GM18868 (cell line): Measurements from ENCODE around the gene RAB7A.
"Not testable (repeated sequence)": the region's sequence is repeated elsewhere in the genome, so short reads cannot be mapped to it uniquely, and the experiment has no call there.

ENCODE experiments used
- ATAC-seq: cut with Tn5 transposase; IDR thresholded peaks from one replicate; pipeline ENCODE4 v1.9.1; 2021; ENCODE audit warnings: mild to moderate bottlenecking, moderate library complexity; ENCODE audit not compliant: unreplicated experiment

RAB7A gene

GRCh38 chr3:128815318-128816064, 89.5 kb downstream of the RAB7A start:
- ATAC-seq: no peak

GRCh38 chr3:128818186-128818787, 92.3 kb downstream of the RAB7A start:
- no peak for ATAC-seq

DNA sequence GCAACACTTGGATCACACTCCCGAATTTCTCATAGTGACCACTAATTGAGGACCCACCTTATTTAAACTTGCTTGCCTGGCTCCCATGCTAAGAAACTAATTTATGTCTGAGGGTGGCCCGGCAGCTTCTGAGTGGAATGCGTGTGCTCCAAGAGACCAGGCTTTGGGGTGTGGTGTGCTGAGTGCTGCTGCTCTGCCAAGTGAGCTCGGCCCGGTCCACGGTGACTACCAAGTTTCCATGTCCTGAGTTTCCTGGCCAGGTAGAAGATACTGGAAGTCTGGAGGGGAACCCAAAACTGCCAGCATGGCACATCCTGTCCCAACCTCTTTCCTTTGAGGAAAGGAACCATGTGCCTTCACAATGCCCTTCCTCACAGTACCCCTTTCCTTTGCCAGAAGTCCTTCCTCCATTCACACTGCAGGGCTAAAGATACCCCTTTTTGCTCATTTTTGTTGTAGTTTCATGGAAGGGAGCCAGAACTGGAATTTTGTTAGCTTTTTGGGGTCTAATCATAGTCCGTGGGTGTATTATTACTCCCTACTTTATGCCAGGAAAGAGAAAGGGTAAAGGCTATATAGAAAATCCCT, 94.4 kb downstream of the RAB7A start:
- ATAC-seq: no peak

- no peak for ATAC-seq
These were observed 97.0 kb downstream of the RAB7A start for GRCh38 chr3:128823008-128823407.

DNA sequence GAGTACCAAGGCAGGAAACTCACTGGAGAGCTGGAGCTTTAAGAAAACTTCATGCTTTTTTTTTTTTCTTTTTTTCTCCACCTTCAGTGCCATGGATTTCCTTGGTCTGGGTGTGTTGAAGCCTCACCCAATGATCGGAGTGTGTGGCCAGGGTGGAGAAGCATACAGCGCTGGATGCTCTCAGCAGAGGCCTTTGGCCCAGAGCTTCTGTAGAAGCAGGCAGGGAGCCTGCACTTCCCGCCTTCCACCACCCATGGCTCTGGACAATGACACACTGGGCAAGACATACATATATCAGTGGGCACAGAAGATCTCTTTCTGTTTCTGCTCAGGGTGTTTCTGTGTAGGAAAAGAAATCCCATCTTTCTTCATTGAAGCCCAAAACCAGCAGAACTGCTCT, 97.6 kb downstream of the RAB7A start:
- no peak for ATAC-seq

GRCh38 chr3:128824132-128824850, 98.3 kb downstream of the RAB7A start:
- no peak for ATAC-seq

DNA sequence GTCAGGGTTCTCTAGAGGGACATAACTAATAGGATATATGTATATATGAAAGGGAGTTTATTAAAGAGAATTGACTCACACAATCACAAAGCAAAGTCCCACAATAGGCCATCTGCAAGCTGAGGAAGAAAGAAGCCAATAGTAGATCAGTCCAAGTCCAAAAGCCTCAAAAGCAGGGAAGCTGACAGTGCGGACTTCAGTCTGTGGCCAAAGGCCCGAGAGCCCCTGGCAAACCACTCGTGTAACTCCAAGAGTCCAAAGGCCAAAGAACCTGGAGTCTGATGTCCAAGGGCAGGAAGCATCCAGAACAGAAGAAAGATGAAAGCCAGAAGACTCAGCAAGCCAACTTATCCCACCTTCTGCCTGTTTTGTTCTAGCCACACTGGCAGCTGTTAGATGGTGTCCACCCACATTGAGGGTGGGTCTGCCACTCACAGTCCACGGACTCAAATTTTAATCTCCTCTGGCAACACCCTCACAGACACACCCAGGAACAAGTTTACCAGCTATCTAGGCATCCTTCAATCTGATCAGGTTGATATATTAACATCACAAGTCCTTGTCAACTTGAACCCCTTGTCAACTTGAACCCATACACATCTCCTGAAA, 99.2 kb downstream of the RAB7A start:
- ATAC-seq: no peak

DNA sequence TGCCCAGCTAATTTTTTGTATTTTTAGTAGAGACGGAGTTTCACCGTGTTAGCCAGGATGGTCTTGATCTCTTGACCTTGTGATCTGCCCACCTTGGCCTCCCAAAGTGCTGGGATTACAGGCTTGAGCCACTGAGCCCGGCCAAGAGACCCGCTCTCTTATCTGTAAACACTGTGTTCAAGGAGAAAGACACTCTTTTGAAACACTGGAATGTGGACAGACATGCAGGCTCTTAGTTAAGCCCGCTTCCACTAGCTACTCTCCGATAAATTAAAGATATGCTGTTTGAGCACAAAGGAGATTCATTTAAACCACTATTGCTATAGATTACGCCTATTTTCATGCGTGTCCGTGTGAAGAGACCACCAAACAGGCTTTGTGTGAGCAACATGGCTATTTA, 103.1 kb downstream of the RAB7A start:
- not testable (repeated sequence) for ATAC-seq

- ATAC-seq: not testable (repeated sequence)
These were observed 104.1 kb downstream of the RAB7A start for GRCh38 chr3:128829925-128830625.

DNA sequence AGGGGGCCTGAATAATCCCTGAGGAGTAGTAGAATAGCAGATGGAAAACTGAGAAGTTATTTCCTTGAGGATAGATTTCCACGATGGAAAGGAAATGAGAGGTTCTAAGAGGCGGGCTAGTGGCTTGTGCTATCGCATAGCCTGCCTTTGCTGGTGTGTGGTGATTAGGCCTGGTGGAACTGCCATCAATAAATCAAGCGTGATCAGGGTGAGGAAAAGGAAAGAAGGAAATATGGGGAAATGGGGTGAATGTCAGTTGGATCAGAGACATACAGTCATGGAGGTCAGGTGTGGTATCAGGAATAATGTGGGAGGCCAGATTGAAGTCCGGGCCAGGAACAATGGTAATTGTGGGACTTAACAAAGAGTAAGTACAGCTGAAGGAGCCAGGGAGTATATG, 104.8 kb downstream of the RAB7A start:
- ATAC-seq: not testable (repeated sequence)

DNA sequence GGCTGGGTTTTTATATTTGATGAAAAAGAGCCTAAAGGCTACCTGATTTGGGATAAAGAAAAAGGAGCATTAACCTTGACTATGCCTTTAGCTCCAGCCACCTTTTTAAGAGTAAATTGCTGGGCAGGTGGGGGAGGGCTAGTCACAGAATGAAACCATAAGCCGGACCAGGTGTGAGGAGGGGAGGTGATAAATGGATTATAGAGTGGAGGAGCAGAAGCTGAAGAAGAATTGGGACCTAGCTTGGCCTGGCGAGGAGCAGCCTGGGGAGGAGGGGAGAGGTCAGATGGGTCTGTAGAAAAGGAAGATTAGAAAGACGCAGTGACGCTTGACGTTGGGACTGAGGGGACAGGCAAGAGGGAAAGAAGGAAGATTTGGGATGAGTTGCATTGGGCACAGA, 107.0 kb downstream of the RAB7A start:
- not testable (repeated sequence) for ATAC-seq

DNA sequence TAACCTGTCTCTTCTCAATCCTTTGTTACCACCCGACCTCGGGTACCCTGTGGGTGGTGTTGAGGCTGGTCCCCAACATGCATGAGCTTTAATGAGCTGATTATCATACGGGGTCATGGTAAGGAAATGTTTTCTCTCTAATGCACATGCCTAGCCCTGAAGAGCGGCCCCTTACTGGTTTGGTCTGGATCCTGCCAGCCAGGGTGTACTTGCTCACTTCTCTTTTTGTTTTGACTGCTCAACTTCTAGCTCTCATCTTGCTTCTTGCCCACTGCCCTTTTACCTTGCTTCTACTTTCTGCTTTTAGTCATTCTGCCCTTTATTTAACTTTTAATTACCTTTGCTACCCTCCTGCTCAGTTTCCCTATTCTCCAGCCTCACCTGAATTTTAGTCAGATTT, 109.1 kb downstream of the RAB7A start:
- ATAC-seq: no peak

- ATAC-seq: no peak
These were observed 116.2 kb downstream of the RAB7A start for GRCh38 chr3:128841926-128842920.

DNA sequence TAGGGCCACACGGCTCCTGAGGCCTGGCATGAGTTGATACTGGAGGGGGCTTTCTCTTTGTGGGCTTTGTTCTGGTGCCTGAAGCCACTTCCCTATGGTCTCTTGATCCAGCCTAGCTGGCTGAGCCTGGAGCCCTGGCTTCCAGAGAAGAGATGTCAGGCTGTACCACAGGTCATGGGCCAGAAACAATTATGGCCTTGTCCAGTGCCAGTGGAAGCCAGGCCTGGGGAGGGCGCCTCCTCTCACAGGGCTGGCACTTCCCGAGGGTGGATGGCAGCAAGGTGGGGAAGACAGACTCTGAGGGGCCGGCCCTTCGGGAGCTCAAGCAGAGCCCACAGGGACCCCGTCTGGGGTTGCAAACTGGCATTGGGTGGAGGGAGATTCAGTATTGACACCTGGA, 118.5 kb downstream of the RAB7A start:
- no peak for ATAC-seq

GRCh38 chr3:128845119-128845777, 119.3 kb downstream of the RAB7A start:
- ATAC-seq: no peak

DNA sequence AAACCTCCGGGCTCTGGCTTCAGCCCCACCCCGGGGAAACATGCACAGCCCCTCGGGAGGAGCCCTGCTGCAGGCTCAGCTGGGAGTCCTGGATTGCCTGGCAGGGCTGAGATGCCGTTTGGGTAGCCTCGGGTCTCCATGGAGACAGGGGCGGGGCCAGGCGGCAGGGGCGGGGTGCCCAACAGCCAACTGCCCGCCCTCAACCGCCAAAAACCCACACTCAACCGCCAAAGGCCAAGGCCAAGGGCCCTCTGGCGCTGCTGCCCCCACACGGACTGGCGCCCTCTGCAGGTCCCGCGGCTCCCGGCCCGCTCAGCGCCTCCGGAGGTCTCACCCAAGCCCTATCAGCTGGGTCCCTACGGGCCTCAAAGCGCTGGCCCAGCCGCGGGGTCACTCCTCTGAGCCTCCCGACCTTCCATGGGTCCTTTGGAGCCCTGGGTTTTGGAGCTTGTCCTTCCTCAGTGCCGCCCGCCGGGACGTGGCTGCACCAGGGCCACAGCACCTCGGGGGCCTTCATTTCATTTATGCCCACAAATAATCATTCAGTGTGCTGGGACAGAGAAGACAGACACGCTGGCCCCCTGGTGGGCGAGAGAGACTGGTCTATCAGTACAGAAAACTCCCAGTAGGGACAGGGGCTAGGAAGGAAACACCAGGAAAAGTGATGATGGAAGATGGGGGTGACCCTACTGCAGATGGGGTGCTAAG, 119.9 kb downstream of the RAB7A start:
- ATAC-seq: peak; percentile 81

DNA sequence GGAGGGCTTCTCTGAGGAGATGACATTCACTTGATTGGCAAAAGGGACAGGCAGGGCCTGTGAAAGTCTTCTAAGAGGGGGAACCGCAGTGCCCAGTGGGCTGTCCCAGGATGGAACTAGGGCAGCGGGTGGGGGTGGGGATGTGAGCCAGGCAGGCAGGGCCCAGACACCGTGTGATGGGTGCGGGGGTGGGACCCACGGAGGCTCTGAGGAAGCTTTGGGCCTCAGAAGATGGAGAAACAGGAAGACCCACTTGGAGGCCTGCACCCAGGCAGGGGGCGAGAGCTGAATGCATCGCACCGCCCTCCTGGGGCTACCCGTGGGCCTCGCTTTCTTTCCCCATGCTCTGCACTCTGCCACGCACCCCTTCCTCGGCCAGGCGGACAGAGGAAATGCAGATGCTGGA, 120.5 kb downstream of the RAB7A start:
- no peak for ATAC-seq

- ATAC-seq: no peak
These were observed 121.8 kb downstream of the RAB7A start for GRCh38 chr3:128847666-128848370.
